GM12874 (cell line): ENCODE measurements around the gene FASTK.

Source experiments
- CTCF ChIP-seq: IDR thresholded peaks from 2 replicates; pipeline ENCODE4 v1.5.1; 2011; ENCODE audit warnings: low read depth, mild to moderate bottlenecking, control low read depth, low read length, moderate library complexity; ENCODE audit not compliant: insufficient read depth

FASTK gene

GRCh38 chr7:151091988-151092387 is 11.4 kb upstream of the FASTK start:
- TF ChIP-seq CTCF: no peak

- peak; percentile 84 for TF ChIP-seq CTCF
Measured at GRCh38 chr7:151091431-151091830, 10.8 kb upstream of the FASTK start.

- TF ChIP-seq CTCF: no peak
Measured at GRCh38 chr7:151091003-151091402, 10.4 kb upstream of the FASTK start.

GRCh38 chr7:151089893-151090730 is 9.5 kb upstream of the FASTK start:
- TF ChIP-seq CTCF: no peak

GRCh38 chr7:151088856-151089699 is 8.5 kb upstream of the FASTK start:
- no peak for TF ChIP-seq CTCF

- no peak for TF ChIP-seq CTCF
Measured at GRCh38 chr7:151088019-151088855, 7.6 kb upstream of the FASTK start.
